Measurements from ENCODE around the gene CRB1. TPM values are rescaled to one million over a fixed set of nuclear protein-coding genes. Genes with fewer than 3 reads are reported as not detected.

CRB1 gene
- polyA plus RNA-seq, 3 donors = 2.4 to 2.6 (median 2.5) TPM

DNA sequence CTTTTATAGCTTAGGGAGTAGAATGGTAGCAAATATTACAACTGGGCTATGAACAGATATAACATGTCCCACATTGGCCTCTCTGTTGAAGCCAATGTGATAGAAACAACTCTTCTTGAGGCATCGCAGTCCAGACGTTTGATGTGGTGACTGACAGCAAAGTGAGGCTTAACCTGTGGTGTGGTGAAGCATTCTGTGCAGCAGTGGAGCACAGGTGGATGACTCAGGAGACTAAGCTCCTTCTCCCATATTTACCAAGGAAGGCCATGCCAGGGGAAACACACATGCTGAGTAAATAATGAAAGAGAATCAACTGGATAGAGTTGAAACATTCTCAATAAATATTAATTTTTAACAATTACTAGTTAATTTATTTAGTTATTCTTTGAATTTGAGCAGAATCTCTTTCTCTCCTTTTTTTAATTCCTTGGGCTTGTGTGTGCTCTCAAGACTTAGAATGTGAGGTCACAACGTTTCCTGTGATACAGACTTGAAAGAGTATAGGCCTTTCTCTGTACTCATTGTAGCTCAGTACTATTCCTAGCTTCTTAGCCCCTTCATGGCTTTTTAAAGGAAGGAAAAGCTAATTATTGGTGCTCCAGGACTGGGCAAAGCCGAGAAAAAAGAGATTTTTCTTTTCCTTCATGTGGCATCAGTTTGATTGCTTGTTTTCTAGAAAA, 17.6 kb downstream of the CRB1 start:
- no peak for DNase-seq (ENCODE audit: extremely low read depth in 1 of 11, low read depth in 9 of 11, low spot score in 4 of 11)

DNA sequence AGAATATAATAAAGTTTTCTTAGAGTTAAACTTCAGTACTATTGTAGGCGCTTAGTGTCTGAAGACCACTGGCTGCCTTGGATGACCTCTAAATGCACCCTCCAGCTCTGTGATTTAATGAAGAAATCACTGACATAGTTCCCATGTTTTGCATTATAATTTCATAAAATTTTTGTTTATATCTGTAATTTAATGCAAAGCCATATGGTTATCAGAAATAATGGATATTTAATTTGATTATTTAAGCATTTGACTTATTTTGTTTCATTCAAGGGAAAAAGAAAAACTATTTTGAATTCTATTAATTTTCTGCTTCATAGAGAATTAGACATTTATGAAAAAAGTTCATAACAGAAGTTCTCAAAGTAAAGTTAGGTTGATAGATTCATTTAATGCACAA, 18.6 kb downstream of the CRB1 start:
- no peak for DNase-seq (ENCODE audit: extremely low read depth in 1 of 11, low read depth in 9 of 11, low spot score in 4 of 11)

DNA sequence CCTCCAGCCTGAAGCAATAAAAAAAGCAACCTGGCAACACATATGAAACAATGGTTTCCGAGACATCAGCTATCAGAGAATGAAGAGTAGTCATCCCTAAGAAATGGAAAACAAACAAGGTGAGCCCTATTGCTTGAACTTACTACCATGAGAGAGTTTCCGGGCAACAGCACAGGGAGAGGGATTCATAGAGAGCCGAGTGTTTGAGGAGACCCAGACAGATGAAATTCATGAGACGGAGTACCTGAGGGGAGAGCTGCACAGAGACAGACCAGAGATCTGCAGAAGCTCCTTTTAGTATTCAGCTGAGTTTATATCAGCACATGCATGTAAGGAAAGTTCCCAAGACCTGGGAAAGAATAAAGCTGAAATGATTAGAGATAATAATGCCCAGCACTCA, 19.8 kb downstream of the CRB1 start:
- DNase-seq (ENCODE audit: extremely low read depth in 1 of 11, low read depth in 9 of 11, low spot score in 4 of 11) = no peak

GRCh38 chr1:197302775-197303174, 34.7 kb downstream of the CRB1 start:
- DNase-seq (ENCODE audit: extremely low read depth in 1 of 11, low read depth in 9 of 11, low spot score in 4 of 11) = no peak

DNA sequence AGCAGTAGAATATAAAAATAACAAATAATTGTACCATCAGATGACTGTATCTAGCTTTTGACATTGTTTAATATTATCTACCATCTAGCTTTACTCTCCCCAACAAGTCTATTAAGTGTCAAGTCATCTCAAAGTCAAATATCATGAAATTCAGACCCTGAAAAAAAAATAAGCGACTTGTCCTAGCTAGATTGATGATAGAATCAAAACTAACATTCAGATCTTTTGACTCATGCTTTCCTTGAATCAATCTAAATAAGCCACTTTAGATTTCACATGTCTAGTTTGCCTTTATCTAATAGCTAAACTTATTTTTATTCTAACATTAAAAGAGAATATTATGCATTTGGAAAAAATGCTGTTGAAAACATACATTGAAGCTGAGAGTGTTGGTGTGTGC, 35.4 kb downstream of the CRB1 start:
- DNase-seq (ENCODE audit: extremely low read depth in 1 of 11, low read depth in 9 of 11, low spot score in 4 of 11) = no peak

GRCh38 chr1:197304638-197305200, 36.7 kb downstream of the CRB1 start:
- DNase-seq (ENCODE audit: extremely low read depth in 1 of 11, low read depth in 9 of 11, low spot score in 4 of 11) = no peak

GRCh38 chr1:197305925-197306324, 37.9 kb downstream of the CRB1 start:
- DNase-seq (ENCODE audit: extremely low read depth in 1 of 11, low read depth in 9 of 11, low spot score in 4 of 11) = no peak

- no peak for DNase-seq (ENCODE audit: extremely low read depth in 1 of 11, low read depth in 9 of 11, low spot score in 4 of 11)
Observed at GRCh38 chr1:197306381-197307062, 38.5 kb downstream of the CRB1 start.

- no peak for DNase-seq (ENCODE audit: extremely low read depth in 1 of 11, low read depth in 9 of 11, low spot score in 4 of 11)
Observed at GRCh38 chr1:197307136-197307535, 39.1 kb downstream of the CRB1 start.

DNA sequence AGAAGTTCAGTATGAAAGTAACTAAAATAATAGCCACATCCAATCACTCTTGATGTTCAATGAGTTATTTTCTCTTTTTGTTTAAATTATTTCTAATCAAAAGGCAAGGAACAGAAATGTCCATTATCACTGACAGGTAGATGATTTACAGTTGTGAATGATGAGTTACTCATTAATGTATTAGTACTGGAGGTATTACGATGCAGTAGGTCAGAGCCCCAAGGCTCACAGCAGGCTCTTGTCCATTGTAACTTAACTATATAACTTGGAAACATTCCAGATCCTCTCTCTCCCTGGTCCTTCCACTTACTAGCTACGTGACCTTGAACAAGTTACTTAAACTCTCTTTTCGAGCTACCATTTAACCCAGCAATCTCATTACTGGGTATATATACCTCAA, 39.5 kb downstream of the CRB1 start:
- peak in 3 of 11 donors; percentile 21 to 37 (median 28) for DNase-seq (ENCODE audit: extremely low read depth in 1 of 11, low read depth in 9 of 11, low spot score in 4 of 11)

DNA sequence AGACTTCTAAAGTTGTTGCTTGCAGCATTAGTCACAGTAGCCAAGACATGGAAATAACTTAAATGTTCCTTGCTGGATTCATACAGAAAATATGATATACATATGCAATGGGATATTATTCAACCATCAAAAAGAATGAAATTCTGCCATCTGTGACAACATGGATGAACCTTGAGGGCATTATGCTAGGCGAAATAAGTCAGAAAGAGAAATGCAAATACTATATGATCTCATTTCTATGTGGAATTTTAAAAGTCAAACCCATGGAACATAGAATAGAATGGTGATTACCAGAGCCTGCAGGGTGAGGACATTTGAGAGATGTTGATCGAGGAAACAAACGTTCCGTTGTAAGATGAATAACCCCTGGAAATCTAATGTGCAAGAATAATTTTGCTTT, 43.0 kb downstream of the CRB1 start:
- no peak for DNase-seq (ENCODE audit: extremely low read depth in 1 of 11, low read depth in 9 of 11, low spot score in 4 of 11)

DNA sequence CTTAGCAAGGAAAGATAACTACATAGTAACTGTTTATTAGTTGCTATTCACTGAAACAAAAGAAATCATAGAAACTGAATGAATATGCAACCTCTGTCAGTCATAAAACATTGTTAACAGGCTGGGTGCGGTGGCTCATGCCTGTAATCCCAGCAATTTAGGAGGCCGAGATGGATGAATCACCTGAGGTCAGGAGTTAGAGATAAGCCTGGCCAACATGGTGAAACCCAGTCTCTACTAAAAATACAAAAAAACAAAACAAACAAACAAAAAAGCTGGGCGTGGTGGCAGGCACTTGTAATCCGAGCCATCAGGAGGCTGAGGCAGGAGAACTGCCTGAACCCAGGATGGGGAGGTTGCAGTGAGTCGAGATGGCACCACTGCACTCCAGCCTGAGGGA, 44.1 kb downstream of the CRB1 start:
- DNase-seq (ENCODE audit: extremely low read depth in 1 of 11, low read depth in 9 of 11, low spot score in 4 of 11) = no peak

DNA sequence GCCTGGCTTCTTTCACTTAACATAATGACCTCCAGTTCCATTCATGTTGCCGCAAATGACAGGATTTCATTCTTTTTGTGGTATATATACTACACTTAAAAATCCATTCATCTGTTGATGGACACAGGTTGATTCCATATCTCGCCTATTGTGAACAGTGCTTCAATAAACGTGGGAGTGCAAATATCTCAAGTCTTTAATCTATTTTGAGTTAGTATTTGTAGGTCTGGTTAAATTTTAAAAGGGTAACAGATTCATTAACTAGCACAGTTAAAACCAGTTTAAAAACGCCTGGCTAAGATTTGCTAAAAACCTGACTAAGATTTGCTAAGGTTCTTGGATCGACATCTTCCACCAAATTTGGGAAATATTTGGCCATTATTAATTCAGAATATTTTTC, 45.7 kb downstream of the CRB1 start:
- no peak for DNase-seq (ENCODE audit: extremely low read depth in 1 of 11, low read depth in 9 of 11, low spot score in 4 of 11)

DNA sequence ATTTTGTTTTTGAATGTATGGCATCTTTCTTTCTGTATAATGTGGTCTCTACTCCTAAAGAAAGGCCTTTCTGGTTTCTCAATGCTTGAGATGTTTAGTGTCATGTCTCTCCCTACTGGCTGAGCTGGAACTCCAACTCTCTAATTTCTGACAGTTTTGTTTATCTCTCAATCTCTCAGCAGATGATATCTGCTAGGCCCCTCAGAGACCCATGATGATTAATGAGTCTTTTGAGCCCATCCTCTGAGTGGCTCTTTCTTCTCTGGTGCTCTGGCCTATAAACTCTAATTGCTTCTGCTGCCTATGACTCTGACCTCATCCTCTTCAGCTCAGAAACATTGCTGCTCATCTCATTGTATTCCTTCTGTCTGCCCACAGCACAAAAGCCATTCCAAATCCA, 46.6 kb downstream of the CRB1 start:
- no peak for DNase-seq (ENCODE audit: extremely low read depth in 1 of 11, low read depth in 9 of 11, low spot score in 4 of 11)

DNA sequence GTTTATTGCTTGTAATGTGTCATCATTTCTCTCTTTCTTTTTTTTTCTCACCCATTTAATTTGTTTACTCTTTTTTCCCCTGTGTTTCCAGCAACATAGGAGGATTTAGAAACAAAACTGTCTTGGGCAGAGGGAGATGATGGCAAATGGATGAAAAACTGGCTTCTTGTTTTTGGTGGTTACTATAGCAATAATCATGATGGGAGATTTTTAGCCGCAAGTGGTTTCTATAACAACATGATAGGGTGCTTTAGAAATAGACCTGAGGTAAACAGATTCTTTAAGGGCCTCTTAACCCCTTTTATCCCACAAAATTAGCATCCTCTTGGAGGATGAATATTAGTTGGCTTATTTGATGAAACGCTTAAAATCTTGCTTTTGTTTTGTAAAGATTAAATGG, 51.6 kb downstream of the CRB1 start:
- no peak for DNase-seq (ENCODE audit: extremely low read depth in 1 of 11, low read depth in 9 of 11, low spot score in 4 of 11)

DNA sequence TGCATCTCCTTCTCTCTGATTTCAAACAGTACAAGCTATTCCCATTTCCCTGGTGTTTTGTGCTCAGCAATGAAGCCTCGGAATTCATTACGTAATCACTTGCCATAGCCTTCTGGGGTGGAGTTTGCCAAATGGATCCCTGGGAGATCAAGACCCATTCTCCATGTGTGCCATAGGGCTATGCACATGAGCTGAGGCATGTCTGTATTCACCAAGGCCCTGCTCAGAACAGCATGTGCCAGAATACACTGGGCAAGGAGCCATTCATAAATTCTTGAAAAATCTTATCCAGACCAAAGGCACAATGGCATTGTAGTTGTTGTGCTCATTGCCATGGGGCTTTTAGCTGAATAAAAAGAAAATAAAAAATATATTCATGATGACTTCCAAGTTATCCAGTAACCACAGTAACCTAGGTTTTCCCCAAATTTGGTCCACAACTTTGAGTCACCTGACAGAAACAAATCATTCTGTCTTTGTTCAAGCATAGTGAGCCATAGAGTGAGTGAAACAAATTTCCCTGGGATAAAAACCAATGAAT, 53.0 kb downstream of the CRB1 start:
- DNase-seq (ENCODE audit: extremely low read depth in 1 of 11, low read depth in 9 of 11, low spot score in 4 of 11) = no peak

DNA sequence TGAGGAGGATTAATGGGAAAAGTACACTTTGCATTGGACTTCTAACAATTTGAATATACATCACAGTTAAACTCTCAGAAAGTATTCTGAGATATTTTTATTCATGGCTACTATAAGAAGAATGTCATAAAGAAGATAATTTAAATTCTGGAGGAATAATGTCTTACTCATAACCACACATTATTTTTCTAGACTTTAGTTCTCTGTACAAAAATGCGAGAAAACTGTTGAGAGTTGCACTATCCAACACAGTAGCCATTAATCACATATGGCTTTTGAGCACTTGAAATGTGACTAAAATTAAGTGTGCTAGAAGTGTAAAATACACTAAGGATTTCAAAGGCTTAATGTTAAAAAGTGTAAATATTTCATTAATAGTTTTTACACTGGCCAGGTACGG, 53.8 kb downstream of the CRB1 start:
- no peak for DNase-seq (ENCODE audit: extremely low read depth in 1 of 11, low read depth in 9 of 11, low spot score in 4 of 11)

DNA sequence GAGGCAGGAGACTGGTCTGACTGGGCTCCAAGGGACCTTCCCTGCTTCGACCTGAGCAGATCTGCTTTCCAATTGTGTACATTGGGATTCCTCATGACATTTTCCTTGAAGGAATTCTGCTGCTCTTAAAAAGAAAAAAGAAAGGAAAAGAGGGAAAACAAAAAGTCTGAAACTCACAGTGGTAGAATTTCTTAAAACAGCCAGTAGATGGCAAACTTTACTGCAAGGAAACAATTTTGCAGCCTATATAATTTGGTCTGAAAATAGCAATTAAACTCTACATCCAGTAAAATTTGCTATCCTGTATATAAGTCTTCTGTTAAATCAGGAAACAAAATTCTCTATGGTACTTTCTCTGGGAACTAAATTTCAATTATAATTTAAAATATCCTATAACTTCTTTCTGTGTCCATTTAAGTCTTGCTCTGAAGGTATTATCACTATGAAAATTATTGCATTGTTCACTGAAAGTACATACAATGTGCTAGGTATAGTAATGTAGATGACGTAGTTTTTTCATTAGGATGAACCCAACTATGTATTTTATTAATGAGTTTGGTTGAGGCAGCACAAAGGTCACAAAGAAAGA, 59.8 kb downstream of the CRB1 start:
- no peak for DNase-seq (ENCODE audit: extremely low read depth in 1 of 11, low read depth in 9 of 11, low spot score in 4 of 11)

- DNase-seq (ENCODE audit: extremely low read depth in 1 of 11, low read depth in 9 of 11, low spot score in 4 of 11) = no peak
Observed at GRCh38 chr1:197330213-197330612, 62.2 kb downstream of the CRB1 start.

GRCh38 chr1:197331565-197331964, 63.5 kb downstream of the CRB1 start:
- no peak for DNase-seq (ENCODE audit: extremely low read depth in 1 of 11, low read depth in 9 of 11, low spot score in 4 of 11)
